GM21717 (cell line): ENCODE measurements around the gene SH3PXD2B.

Source experiments
- ATAC-seq: cut with Tn5 transposase; IDR thresholded peaks from one replicate; pipeline ENCODE4 v1.9.1; 2021; ENCODE audit warnings: mild to moderate bottlenecking, moderate library complexity; ENCODE audit not compliant: unreplicated experiment

SH3PXD2B gene

DNA sequence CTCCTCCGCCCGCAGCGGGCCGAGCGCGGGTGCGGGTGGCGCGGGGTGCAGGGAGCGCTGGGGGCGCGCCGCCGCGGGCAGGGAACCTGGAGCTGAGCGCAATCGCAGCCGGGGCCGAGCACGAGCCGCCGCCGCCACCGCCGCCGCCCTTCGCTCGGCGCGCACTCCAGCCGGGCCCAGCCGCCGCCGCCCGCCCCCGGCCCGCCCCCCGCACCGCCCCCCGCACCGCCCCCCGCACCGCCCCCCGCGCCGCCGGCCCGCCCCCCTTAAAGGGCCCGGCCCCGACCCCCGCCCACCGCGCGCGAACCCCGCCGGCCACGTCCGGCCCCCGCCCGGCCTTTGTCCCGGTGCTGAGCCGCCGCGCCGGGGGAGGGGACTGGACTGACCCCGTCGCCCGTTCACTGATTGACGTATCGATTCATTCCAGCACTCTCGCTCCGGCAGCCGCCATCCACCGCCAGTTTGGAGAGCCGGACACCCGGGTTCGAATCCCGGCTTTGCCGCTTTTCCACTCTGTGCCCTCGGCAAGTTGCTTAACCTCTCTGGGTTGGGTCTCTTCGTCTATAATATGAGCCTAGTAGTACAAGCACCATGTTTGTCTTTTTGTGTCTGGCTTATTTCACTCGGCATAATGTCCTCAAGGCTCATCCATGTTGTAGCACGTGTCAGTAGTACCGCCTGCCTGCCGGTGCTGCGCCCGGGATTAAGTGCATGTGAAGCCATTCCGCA lies at the start of gene SH3PXD2B:
SH3PXD2B (minus strand) TSS at position 168 of the 729 bp plus-strand sequence. CDS start 173 bp downstream, outside the sequence.
- ATAC-seq, result no peak

DNA sequence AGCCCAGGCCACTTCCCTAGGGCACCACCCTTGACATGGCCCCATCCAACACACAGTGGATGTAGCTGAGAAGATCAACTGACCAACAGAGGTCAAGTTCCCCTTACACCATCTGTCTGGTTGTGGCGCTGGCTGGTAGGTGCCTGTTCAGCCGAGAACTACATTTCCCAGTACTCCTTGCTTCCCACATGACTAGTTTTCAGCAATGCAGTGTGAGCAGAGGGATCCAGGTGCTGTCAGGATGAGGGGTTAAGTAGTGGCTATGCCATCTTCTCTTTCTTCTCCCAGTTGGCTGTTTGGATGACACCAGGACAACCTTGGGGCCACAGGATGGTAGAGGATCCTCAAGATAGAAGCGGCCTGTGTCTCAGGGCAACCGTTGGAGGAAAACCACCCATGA lies 48.6 kb upstream of the SH3PXD2B start:
- ATAC-seq, result no peak

DNA sequence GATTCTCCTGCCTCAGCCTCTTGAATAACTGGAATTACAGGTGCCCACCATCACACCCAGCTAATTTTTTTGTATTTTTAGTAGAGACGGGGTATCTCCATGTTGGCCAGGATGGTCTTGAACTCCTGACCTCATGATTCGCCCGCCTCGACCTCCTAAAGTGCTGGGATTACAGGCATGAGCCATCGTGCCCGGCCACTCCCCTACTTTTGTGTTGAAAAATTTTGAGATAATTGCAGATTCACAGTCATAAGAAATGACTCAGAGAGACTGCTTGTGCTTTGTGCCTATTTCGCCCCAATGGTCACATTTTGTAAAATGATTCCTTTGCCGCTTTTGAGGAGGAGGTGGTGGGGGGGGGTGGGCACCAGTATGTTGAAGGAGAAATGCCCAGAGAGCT lies 48.1 kb upstream of the SH3PXD2B start:
- ATAC-seq, result no peak

GRCh38 chr5:172501708-172502320 lies 47.5 kb upstream of the SH3PXD2B start:
- no peak for ATAC-seq

GRCh38 chr5:172499287-172499686 lies 45.0 kb upstream of the SH3PXD2B start:
- no peak for ATAC-seq

DNA sequence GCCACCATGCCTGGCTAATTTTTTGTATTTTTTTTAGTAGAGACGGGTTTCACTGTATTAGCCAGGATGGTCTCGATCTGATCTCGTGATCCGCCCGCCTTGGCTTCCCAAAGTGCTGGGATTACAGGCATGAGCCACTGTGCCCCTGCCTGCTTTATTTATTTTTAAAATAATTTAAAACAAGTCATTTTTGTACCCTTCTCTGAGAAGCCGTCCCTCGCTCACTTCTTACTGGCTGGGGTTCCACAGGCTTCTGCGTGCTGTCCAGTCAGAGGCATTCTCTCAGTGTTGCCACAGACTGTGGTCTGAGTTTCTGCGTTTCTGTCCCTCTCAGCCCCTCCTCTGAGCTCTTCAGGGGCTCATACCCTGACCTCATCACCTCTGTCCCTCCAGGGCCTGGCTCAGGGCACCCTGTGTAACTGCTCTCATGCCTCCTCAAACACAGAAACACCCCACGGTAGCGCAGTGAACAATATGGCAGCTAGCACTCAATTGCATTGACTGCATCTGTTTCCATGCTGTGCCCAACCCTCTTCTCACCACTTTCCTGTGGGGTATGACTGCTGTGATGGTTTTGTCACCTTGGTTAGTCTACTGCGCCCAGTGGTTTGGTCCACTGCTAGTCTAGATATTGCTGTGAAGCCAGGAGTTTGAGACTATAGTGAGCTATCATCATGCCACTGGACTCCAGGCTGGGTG lies 44.3 kb upstream of the SH3PXD2B start:
- no peak for ATAC-seq

GRCh38 chr5:172497591-172498255 lies 43.4 kb upstream of the SH3PXD2B start:
- ATAC-seq, result no peak

DNA sequence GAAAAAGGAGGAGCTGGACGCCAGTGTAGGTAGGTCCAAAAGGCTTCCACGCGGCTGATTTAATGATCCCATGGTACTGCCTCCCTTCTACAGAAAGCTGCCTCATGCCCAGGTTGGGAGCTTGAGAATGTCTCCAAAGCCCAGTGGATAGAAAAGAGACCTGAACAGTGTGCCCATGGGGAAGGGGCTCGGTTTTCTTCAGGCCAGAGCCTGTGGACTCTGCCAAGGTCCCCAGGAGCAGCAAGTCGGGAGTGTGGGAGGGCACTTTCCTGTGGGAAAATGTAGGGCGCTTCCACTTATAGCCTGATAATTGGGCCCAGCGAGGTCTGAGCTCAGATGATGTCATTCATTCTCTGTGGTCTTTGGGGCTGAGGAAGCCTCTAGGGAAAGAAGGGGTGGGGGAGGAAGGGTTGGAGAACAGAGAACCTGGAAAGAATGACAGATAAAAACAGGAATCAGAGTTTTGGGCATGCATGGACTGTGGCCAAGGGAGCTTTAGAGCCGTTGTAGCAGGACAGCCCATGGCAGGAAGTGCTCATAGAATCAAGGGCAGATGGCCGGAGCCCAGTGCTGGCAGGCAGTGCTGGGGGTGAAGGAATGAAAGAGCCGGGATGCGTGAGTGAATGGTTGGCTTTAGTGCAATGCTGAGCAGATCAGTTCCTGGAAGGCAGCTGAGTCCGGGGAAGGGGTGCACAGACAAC lies 42.5 kb upstream of the SH3PXD2B start:
- ATAC-seq, result no peak

GRCh38 chr5:172494630-172495505 lies 40.5 kb upstream of the SH3PXD2B start:
- no peak for ATAC-seq

DNA sequence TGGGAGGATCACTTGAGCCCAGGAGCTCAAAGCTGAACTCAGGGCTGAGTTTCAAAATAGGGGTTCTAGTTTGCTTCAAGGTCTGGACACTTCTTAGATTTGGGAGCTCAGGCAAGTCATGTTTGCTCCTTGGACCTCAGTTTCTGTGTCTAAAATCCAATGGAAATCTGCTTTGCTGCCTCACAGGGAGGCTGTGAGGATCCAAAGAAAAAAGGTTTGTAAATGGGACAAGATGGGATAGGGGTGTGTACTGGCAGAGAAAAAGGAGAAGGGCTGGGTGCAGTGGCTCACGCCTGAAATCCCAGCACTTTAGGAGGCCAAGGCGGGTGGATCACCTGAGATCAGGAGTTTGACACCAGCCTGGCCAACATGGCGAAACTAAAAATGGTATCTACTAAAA lies 39.6 kb upstream of the SH3PXD2B start:
- ATAC-seq, result no peak

DNA sequence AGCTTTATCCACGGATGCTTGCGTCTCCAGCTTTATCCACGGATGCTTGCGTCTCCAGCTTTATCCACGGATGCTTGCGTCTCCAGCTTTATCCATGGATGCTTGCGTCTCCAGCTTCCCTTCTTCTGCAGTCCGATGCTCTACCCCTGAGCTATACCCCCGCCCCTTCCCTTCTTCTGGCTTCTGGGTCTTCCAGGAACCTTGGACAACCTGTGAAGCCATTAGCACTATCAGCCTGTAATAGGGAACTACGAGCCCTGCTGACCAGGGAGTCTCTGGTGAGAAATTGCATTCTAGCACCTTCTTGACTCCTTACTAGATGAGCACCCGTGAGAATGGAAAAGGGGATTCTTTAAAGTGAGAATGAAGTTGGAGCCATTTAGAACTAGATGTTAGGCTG lies 39.1 kb upstream of the SH3PXD2B start:
- ATAC-seq, result no peak

DNA sequence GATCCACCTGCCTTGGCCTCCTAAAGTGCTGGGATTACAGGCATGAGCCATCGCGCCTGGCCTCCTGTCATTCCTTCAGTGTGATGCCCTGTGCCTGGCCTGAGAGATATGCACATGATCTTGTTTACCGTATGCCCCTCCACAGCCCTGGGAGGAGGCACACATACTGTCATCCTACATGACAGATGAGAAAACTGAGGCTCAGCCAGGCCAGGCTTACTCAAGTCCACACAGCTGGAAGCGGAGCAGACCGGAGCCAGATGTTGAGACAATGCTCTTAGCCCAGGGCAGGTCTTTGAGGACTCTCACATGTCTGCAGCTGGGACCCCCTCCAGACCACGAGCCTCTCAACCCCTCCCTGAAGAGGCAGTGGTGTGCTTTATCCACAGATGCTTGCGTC lies 38.7 kb upstream of the SH3PXD2B start:
- ATAC-seq, result no peak

DNA sequence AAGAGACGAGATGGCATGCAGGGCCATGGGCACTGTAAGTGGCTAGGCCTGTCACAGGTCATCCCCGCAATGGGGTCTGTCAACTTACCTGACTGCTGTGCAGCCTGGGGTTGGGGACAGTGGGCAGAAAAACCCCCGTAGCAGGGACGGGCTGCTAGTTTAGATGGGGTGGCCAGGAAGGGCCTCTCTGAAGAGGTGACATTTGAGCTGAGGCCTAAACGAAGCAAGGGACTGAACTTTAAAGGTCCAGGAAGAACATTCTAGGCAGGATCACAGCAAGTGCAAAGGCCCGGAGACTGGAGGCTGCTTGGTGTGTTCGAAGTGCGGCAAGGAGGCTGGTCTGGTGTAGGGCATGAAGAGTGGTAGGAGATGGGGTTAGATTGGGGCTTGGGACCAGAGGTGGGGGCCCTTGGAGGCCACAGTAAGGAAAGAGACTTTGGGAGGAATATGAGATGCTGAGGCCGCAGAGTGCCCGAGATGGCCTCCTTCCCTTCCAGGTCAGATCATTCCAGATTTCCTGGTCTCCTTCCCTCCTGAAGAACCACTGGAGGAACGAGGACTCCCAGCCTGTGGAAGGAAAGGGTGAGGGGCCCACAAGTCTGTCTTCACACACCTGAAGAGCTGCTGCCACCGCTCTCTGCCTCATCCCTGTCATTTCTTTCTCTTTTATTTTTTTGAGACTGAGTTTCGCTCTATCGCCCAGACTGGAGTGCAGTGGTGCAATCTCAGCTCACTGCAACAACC lies 37.9 kb upstream of the SH3PXD2B start:
- no peak for ATAC-seq

DNA sequence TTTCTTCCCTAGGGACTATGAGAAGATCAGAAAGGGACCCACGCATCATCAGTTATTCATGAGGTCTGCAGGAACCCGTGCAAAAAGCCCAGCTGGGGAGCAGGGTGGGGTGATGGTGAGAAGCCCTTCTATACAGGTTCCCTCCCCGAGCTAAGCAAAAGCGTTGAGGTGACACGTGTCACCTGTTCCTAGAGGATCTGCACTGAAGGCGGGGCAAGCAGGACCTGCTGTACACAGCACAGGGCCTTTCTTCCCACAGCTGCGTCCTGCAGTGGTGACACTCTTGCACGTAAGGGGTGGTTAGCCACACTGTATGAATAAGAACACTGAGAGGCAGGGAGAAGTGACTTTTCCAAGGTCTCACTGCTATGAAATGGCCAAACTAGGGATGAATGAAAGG lies 37.2 kb upstream of the SH3PXD2B start:
- no peak for ATAC-seq

DNA sequence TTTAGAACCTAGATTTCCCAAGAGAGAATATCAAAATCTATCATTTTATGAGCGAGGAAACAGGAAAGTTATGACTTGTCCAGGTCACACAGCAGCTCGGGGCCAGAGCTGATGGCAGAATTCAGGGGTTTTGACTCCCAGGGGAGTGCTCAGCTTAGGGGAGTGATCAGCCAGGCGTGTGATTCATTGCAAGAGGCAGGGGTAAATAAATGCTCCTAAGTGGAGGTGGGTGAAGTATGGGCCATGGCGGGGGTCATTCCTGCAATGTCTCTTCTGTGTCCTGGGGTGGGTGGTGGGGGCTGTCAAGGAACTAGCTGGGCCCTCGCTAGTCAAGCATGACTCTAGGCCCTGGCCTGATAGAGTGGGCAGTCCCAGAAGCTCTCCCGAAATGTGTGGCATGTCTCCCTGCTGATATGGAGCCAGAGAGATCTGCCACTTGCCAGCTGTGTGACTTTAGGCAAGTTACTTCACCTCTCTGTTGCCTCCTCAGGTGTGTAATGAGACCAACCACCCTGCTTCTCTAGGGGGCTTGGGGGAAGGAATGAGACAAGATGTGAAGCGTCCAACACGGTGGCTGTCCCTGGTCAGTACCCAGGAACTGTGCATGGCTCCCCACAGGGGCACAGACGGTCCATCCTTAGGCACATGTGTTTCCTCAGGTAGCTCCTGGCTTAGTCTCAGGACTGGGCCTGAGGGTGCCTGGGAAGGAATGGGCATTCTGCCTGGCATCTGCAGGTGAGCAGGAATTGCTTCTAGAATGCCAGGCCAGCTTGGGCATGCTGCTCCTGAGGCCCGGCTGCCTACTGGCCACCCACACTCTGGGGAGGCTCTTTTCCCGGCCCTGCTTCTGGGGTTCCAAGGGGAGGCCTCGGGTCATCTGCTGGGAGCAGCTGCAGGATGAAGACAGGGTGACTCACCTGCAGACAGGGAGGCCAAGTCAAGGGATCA lies 36.5 kb upstream of the SH3PXD2B start:
- no peak for ATAC-seq

GRCh38 chr5:172488221-172488620 lies 33.9 kb upstream of the SH3PXD2B start:
- no peak for ATAC-seq

- ATAC-seq, result no peak
Observed at GRCh38 chr5:172487671-172488070, 33.3 kb upstream of the SH3PXD2B start.

DNA sequence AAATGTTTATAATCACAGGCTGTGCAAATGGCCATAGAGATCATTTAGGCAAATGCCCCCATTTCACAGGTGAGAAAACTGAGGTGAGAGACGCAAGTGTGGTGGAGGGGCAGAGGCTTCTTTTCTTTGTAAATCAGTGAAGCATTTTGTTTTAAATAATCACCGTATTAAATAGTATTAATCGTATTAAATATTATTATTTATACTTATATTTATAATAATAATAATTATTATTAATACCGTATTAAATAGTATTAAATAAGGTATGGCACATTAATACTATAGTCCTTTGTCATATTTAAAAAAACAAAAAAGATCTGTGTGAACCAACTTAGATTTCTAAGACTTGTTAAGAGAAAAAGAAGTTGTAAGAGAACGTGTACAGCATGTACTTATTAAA lies 32.6 kb upstream of the SH3PXD2B start:
- no peak for ATAC-seq
